NCI-H460 (cell line): ENCODE measurements around the gene GBX1. TPM values are rescaled to one million over a fixed set of nuclear protein-coding genes. Genes with fewer than 3 reads are reported as not detected.

ENCODE experiments used
- DNase-seq: peaks from one replicate; pipeline ENCODE4 v3.0.0-alpha.2; 2016; ENCODE audit warnings: low read depth; ENCODE audit errors: extremely low read depth
- total RNA-seq: library from RNA; depleted of rRNA; stranded (reverse); fragments of >200 nt; shearing (Covaris generic); gene quantifications from 2 replicates; pipeline ENCODE4 v1.2.3, GENCODE V29; 2014

GBX1 gene
- total RNA-seq, 1 experiment from 2014 or later = not detected

- DNase-seq = no peak
These were observed 49.9 kb downstream of the GBX1 start for GRCh38 chr7:151117565-151117964.

- no peak for DNase-seq
These were observed 50.7 kb downstream of the GBX1 start for GRCh38 chr7:151116603-151117440.

GRCh38 chr7:151115836-151116418 lies 51.6 kb downstream of the GBX1 start:
- no peak for DNase-seq

- no peak for DNase-seq
These were observed 52.2 kb downstream of the GBX1 start for GRCh38 chr7:151115121-151115835.

- no peak for DNase-seq
These were observed 53.1 kb downstream of the GBX1 start for GRCh38 chr7:151114151-151115090.

- DNase-seq = no peak
These were observed 53.9 kb downstream of the GBX1 start for GRCh38 chr7:151113344-151114150.

GRCh38 chr7:151110941-151111645 lies 56.4 kb downstream of the GBX1 start:
- peak; percentile 71 for DNase-seq

- DNase-seq = no peak
These were observed 57.1 kb downstream of the GBX1 start for GRCh38 chr7:151110236-151110940.

- no peak for DNase-seq
These were observed 58.1 kb downstream of the GBX1 start for GRCh38 chr7:151109094-151110048.

- DNase-seq = no peak
These were observed 59.6 kb downstream of the GBX1 start for GRCh38 chr7:151107882-151108281.

- DNase-seq = no peak
These were observed 62.9 kb downstream of the GBX1 start for GRCh38 chr7:151104411-151105235.

GRCh38 chr7:151103973-151104372 lies 63.5 kb downstream of the GBX1 start:
- DNase-seq = no peak

GRCh38 chr7:151102991-151103390 lies 64.5 kb downstream of the GBX1 start:
- DNase-seq = no peak

- DNase-seq = no peak
These were observed 65.7 kb downstream of the GBX1 start for GRCh38 chr7:151101621-151102396.

GRCh38 chr7:151100921-151101320 lies 66.6 kb downstream of the GBX1 start:
- DNase-seq = no peak
